Measurements from ENCODE around the gene CUBN.

GRCh38 chr10:16975188-16975587, 154.4 kb downstream of the CUBN start:
- no peak for TF ChIP-seq MLX (CRISPR knock-in tag; IDR thresholded peaks at IDR 0.05)
- TF ChIP-seq TAF1 (CRISPR knock-in tag; IDR thresholded peaks at IDR 0.05), result no peak
- no peak for TF ChIP-seq PHF8 (CRISPR knock-in tag; IDR thresholded peaks at IDR 0.05)
- TF ChIP-seq RBM39 (IDR thresholded peaks at IDR 0.05; ENCODE audit: low read depth, low read length, poor library complexity, severe bottlenecking), result no peak
- TF ChIP-seq RAD21 (CRISPR knock-in tag; IDR thresholded peaks at IDR 0.05), result no peak
- no peak for TF ChIP-seq POLR2A (IDR thresholded peaks at IDR 0.05; ENCODE audit: insufficient read depth in 1 of 2, low read depth in 2 of 2, low read length in 2 of 2)
- no peak for TF ChIP-seq YY1 (IDR thresholded peaks at IDR 0.05; ENCODE audit: insufficient read depth, insufficient replicate concordance, low read depth, low read length)
- TF ChIP-seq KLF6 (CRISPR knock-in tag; IDR thresholded peaks at IDR 0.05), result no peak
- no peak for TF ChIP-seq NPAS2 (CRISPR knock-in tag; IDR thresholded peaks at IDR 0.05; ENCODE audit: borderline replicate concordance)
